H1 (cell line): ENCODE results near the gene CD52. TPM values are rescaled to one million over a fixed set of nuclear protein-coding genes. Genes with fewer than 3 reads are reported as not detected.

ENCODE experiments used
- CTCF ChIA-PET: fragments of 300-600 bp; sonication (Branson Sonifier 250); formaldehyde crosslinking; loops from one replicate; lab custom pipeline; 2021; ENCODE audit not compliant: partially characterized antibody; lab: Charles Lee
- POLR2A ChIA-PET: fragments of 300-600 bp; sonication (Branson Sonifier 250); formaldehyde crosslinking; loops from one replicate; lab custom pipeline; 2021; ENCODE audit warnings: inconsistent platforms; ENCODE audit not compliant: partially characterized antibody; lab: Charles Lee
- DNase-seq, 2 experiments: peaks; one replicate each; pipeline versions ENCODE4 v3.0.0 to v3.0.0-alpha.2; 2010 to 2022; ENCODE audit warnings: low spot score in 2 of 2, low read depth in 1 of 2, mixed read lengths in 1 of 2
- FAIRE-seq: peaks from 2 replicates; lab custom pipeline; 2011; peaks lifted over from hg19 to GRCh38; lab: Jason Lieb, UNC
- H2AFZ ChIP-seq: 2 replicates; pipeline ENCODE4 v1.8.1; 2012; ENCODE audit warnings: low read length, inconsistent platforms
- H2AK5ac ChIP-seq: 2 replicates; pipeline ENCODE4 v1.6.1; 2013; ENCODE audit warnings: low read depth, low read length
- H2BK120ac ChIP-seq: replicated peaks from 2 replicates; pipeline ENCODE3; 2013; ENCODE audit warnings: low read depth, low read length, inconsistent platforms
- H2BK12ac ChIP-seq: 2 replicates; pipeline ENCODE4 v1.6.1; 2013; ENCODE audit warnings: low read depth, low read length
- H2BK15ac ChIP-seq: 2 replicates; pipeline ENCODE4 v1.6.1; 2013; ENCODE audit warnings: low read length
- H2BK20ac ChIP-seq: 2 replicates; pipeline ENCODE4 v1.6.1; 2013; ENCODE audit warnings: low read length
- H2BK5ac ChIP-seq: 2 replicates; pipeline ENCODE4 v1.6.1; 2013; ENCODE audit warnings: low read depth, low read length
- H3K14ac ChIP-seq: 2 replicates; pipeline ENCODE4 v1.6.1; 2013; ENCODE audit warnings: inconsistent platforms; ENCODE audit not compliant: insufficient read length
- H3K18ac ChIP-seq: 2 replicates; pipeline ENCODE4 v1.6.1; 2013; ENCODE audit warnings: low read length; ENCODE audit errors: extremely low read depth
- H3K23ac ChIP-seq: 2 replicates; pipeline ENCODE4 v1.6.1; 2013; ENCODE audit warnings: inconsistent platforms; ENCODE audit not compliant: insufficient read length
- H3K23me2 ChIP-seq: 2 replicates; pipeline ENCODE4 v1.6.1; 2013; ENCODE audit warnings: low read depth, low read length
- H3K27ac ChIP-seq: 2 replicates; pipeline ENCODE4 v1.6.1; 2011; ENCODE audit warnings: low read depth, low read length, inconsistent platforms
- H3K27me3 ChIP-seq, 4 experiments: replicated peaks in 1 of 4; 1 replicate in 1 of 4; 2 replicates in 3 of 4; pipeline versions ENCODE4 v1.6.1 to v1.8.1; 2011 to 2013; ENCODE audit warnings: low read length in 3 of 4, mild to moderate bottlenecking in 3 of 4, inconsistent platforms in 2 of 4, mixed read lengths in 2 of 4, moderate library complexity in 1 of 4; ENCODE audit not compliant: control insufficient read depth in 3 of 4, insufficient read depth in 3 of 4; ENCODE audit errors: extremely low read depth in 1 of 4
- H3K36me3 ChIP-seq, 4 experiments: 2 replicates each; pipeline versions ENCODE4 v1.6.1 to v1.8.1; 2011 to 2013; ENCODE audit warnings: mild to moderate bottlenecking in 4 of 4, low read length in 3 of 4, moderate library complexity in 2 of 4, control low read depth in 1 of 4, inconsistent platforms in 1 of 4; ENCODE audit not compliant: insufficient read depth in 4 of 4, control insufficient read depth in 2 of 4
- H3K4ac ChIP-seq: replicated peaks from 2 replicates; pipeline ENCODE3; 2013; ENCODE audit warnings: low read length, low read depth, mixed read lengths, inconsistent platforms; ENCODE audit not compliant: insufficient read length
- H3K4me1 ChIP-seq, 4 experiments: replicated peaks in 1 of 4; 1 replicate in 1 of 4; 2 replicates in 3 of 4; pipeline versions ENCODE4 v1.6.1 to v1.8.1; 2011 to 2013; ENCODE audit warnings: low read length in 3 of 4, inconsistent platforms in 2 of 4, mixed read lengths in 1 of 4; ENCODE audit not compliant: insufficient read depth in 4 of 4, control insufficient read depth in 3 of 4
- H3K4me2 ChIP-seq, 2 experiments: 2 replicates each; pipeline versions ENCODE4 v1.6.1 to v1.8.1; 2011 to 2013; ENCODE audit warnings: low read depth in 2 of 2, low read length in 2 of 2, control low read depth in 1 of 2, inconsistent platforms in 1 of 2, mild to moderate bottlenecking in 1 of 2; ENCODE audit not compliant: insufficient read depth in 1 of 2
- H3K4me3 ChIP-seq, 4 experiments: fragments of 200-600, 300-600 bp in 1 of 4; sonication (generic), shearing (Covaris generic), sonication (Bioruptor Twin) in 1 of 4; 2 replicates each; pipeline versions ENCODE4 v1.5.1 to v1.8.1; 2011 to 2016; ENCODE audit warnings: low read length in 4 of 4, low read depth in 3 of 4, control low read depth in 2 of 4, inconsistent platforms in 2 of 4, mild to moderate bottlenecking in 2 of 4, mixed read lengths in 1 of 4, moderate library complexity in 1 of 4; ENCODE audit not compliant: insufficient read depth in 2 of 4; ENCODE audit errors: extremely low read depth in 1 of 4
- H3K56ac ChIP-seq: replicated peaks from 2 replicates; pipeline ENCODE3; 2013; ENCODE audit warnings: low read depth, mild to moderate bottlenecking, mixed read lengths, low read length, inconsistent platforms; ENCODE audit not compliant: insufficient read length
- H3K79me1 ChIP-seq: 2 replicates; pipeline ENCODE4 v1.6.1; 2013; ENCODE audit warnings: low read depth, low read length, control low read depth
- H3K79me2 ChIP-seq, 2 experiments: 2 replicates each; pipeline versions ENCODE4 v1.6.1 to v1.8.1; 2012 to 2013; ENCODE audit warnings: low read length in 2 of 2, mild to moderate bottlenecking in 2 of 2, inconsistent platforms in 1 of 2; ENCODE audit not compliant: insufficient read depth in 2 of 2, control insufficient read depth in 1 of 2
- H3K9ac ChIP-seq, 4 experiments: replicated peaks in 1 of 4; 1 replicate in 1 of 4; 2 replicates in 3 of 4; pipeline versions ENCODE4 v1.6.1 to v1.8.1; 2011 to 2013; ENCODE audit warnings: low read depth in 3 of 4, low read length in 3 of 4, control low read depth in 2 of 4, mild to moderate bottlenecking in 2 of 4, moderate library complexity in 2 of 4, inconsistent platforms in 1 of 4; ENCODE audit errors: extremely low read depth in 1 of 4
- H3K9me3 ChIP-seq, 2 experiments: 2 replicates each; pipeline versions ENCODE4 v1.6.1 to v1.8.1; 2012 to 2013; ENCODE audit warnings: mild to moderate bottlenecking in 2 of 2, moderate library complexity in 2 of 2, control low read depth in 1 of 2, inconsistent platforms in 1 of 2, low read depth in 1 of 2, low read length in 1 of 2, mixed read lengths in 1 of 2; ENCODE audit not compliant: insufficient read depth in 2 of 2
- H4K20me1 ChIP-seq, 2 experiments: replicated peaks in 1 of 2; 2 replicates each; pipeline versions ENCODE3 to v1.8.1; 2011 to 2013; ENCODE audit warnings: inconsistent platforms in 2 of 2, low read length in 2 of 2, mild to moderate bottlenecking in 1 of 2; ENCODE audit not compliant: insufficient read depth in 2 of 2, control insufficient read depth in 1 of 2
- H4K5ac ChIP-seq: 2 replicates; pipeline ENCODE4 v1.6.1; 2013; ENCODE audit warnings: low read length, low read depth, mixed read lengths, inconsistent platforms; ENCODE audit not compliant: insufficient read length
- H4K8ac ChIP-seq: 2 replicates; pipeline ENCODE4 v1.8.0; 2013; ENCODE audit warnings: mild to moderate bottlenecking, moderate library complexity, low read length, inconsistent platforms; ENCODE audit not compliant: insufficient read depth; ENCODE audit errors: extremely low read depth
- H4K91ac ChIP-seq: replicated peaks from 2 replicates; pipeline ENCODE3; 2013; ENCODE audit warnings: low read length, mixed read lengths, inconsistent platforms; ENCODE audit not compliant: insufficient read length
- BRCA1 ChIP-seq: IDR thresholded peaks from 2 replicates; pipeline ENCODE4 v1.6.1; 2012; ENCODE audit warnings: low read depth, low read length, improper control_type of control experiment
- CBX8 ChIP-seq: fragments of 300-800, 300-1000 bp; sonication (generic); IDR thresholded peaks from 2 replicates; pipeline ENCODE4 v1.7.1; 2016; ENCODE audit warnings: low read depth, low read length, borderline replicate concordance
- CTBP2 ChIP-seq: IDR thresholded peaks from 2 replicates; pipeline ENCODE4 v1.7.0; 2011; ENCODE audit warnings: borderline replicate concordance, mild to moderate bottlenecking, moderate library complexity, mixed read lengths, low read length; ENCODE audit not compliant: insufficient read depth, insufficient read length
- HDAC2 ChIP-seq, 2 experiments: fragments of 300-600 bp in 1 of 2; sonication (generic) in 1 of 2; IDR thresholded peaks; 2 replicates each; pipeline ENCODE4 v1.6.1; 2011 to 2012; ENCODE audit warnings: low read depth in 2 of 2, low read length in 2 of 2, mild to moderate bottlenecking in 2 of 2, moderate library complexity in 2 of 2, borderline replicate concordance in 1 of 2, inconsistent platforms in 1 of 2
- JUND ChIP-seq: IDR thresholded peaks from 2 replicates; pipeline ENCODE4 v1.6.1; 2011; ENCODE audit warnings: mild to moderate bottlenecking, improper control_type of control experiment, low read length
- NRF1 ChIP-seq: IDR thresholded peaks from 2 replicates; pipeline ENCODE4 v1.6.1; 2011; ENCODE audit warnings: mild to moderate bottlenecking, low read depth, low read length, improper control_type of control experiment
- SAP30 ChIP-seq: fragments of 300-600 bp; sonication (generic); IDR thresholded peaks from 2 replicates; pipeline ENCODE4 v1.7.1; 2012; ENCODE audit warnings: low read length, moderate library complexity, mild to moderate bottlenecking, inconsistent platforms; ENCODE audit not compliant: insufficient read depth, insufficient replicate concordance
- TBP ChIP-seq: IDR thresholded peaks from 2 replicates; pipeline ENCODE4 v1.6.1; 2011; ENCODE audit warnings: low read depth, low read length, improper control_type of control experiment
- WGBS, 2 experiments: shearing (Covaris generic) in 1 of 2; methylation state at CpG; one replicate each; pipeline versions ENCODE4 v1.1.6 to v1.1.7; 2013 to 2015; ENCODE audit warnings: low lambda C conversion rate in 2 of 2, mixed read lengths in 2 of 2, inconsistent platforms in 1 of 2, low coverage in 1 of 2, missing lambda C conversion rate in 1 of 2; ENCODE audit not compliant: insufficient replicate concordance in 2 of 2, insufficient coverage in 1 of 2, insufficient read length in 1 of 2; ENCODE audit errors: extremely low coverage in 1 of 2, missing lambda C conversion rate in 1 of 2; 5-methylcytosine and 5-hydroxymethylcytosine counted together
- polyA plus RNA-seq, 7 experiments: library from polyadenylated mRNA; depleted of rRNA in 3 of 7; stranded (reverse) in 5 of 7; unstranded in 2 of 7; fragments of >200 nt in 5 of 7; fragments of 200-250 nt in 2 of 7; gene quantifications; 1 replicate in 5 of 7; 2 replicates in 1 of 7; 4 replicates in 1 of 7; pipeline versions ENCODE4 v1.2.1 to v1.2.3, GENCODE V29; 2011 to 2013; ENCODE audit warnings: missing spikeins in 2 of 7, mixed read lengths in 2 of 7
- total RNA-seq: library from RNA; stranded (reverse); fragmentation: NEBNext Ultra II Directional; extraction: Animal tissue kit (Norgen Biotek cat#: 25700); gene quantifications from 2 replicates; pipeline ENCODE4 v1.2.1, GENCODE V29; 2021
- TF ChIP-seq, protein P1 (sequence below): IDR thresholded peaks from 2 replicates; pipeline ENCODE4 v1.6.1; 2012; ENCODE audit warnings: low read length, inconsistent platforms

The CD52 gene
- total and polyA plus RNA-seq, 2 of the 8 experiments (the other 6 are each of a cell fraction or from before 2014, with no cell fraction given) = 2.4 to 3.1 TPM

GRCh38 chr1:26295194-26296138, 22.3 kb upstream of the CD52 start:
- FAIRE-seq (no peak), DNase-seq (no peak)
- H3K18ac ChIP-seq = no peak overlapping the region
- no peak overlapping the region for H2BK120ac ChIP-seq
- H3K27me3 ChIP-seq = no peaks in the 10 kb centered on the region
- H2BK20ac ChIP-seq = no peak overlapping the region
- H2AFZ ChIP-seq = no peak overlapping the region
- H3K27ac ChIP-seq = no peak overlapping the region
- no peak overlapping the region for H3K4me2 ChIP-seq
- no peak overlapping the region for H3K4ac ChIP-seq
- no peak overlapping the region for H3K56ac ChIP-seq
- no peak overlapping the region for H2BK15ac ChIP-seq
- H3K23me2 ChIP-seq = no peaks in the 10 kb centered on the region
- ChIA-PET CTCF (interaction anchor here (0.6 to 57.0 kb wide), 6 partner anchors 2 to 566 kb away, joined by 3 to 1530 read pairs (median 3); partner anchors contain the start of genes CD52, SH3BGRL3 and UBXN11), POLR2A (interaction anchor here (0.5 to 1.1 kb wide), 3 partner anchors 26 to 158 kb away, joined by 3 read pairs; partner anchors contain the start of gene LIN28A)
- H2BK12ac ChIP-seq = no peak overlapping the region
- H4K91ac ChIP-seq = no peak overlapping the region
- no peaks in the 10 kb centered on the region for H3K79me2 ChIP-seq
- no peak overlapping the region; the same call in 1 of the 2 replicates for H2BK5ac ChIP-seq
- no peaks in the 10 kb centered on the region for H3K79me1 ChIP-seq
- no peak overlapping the region for H4K5ac ChIP-seq
- no peak overlapping the region for H3K4me3 ChIP-seq
- no peak overlapping the region for H4K8ac ChIP-seq
- H3K23ac ChIP-seq = no peak overlapping the region
- H3K9me3 ChIP-seq = no peaks in the 10 kb centered on the region
- H3K36me3 ChIP-seq = no peaks in the 10 kb centered on the region
- H3K4me1 ChIP-seq = peaks cover 0 to 11% (median 8%) of the 10 kb centered on the region in 4 experiments; a peak in 6 of 7 replicates
- H3K14ac ChIP-seq = no peak overlapping the region
- H2AK5ac ChIP-seq = no peak overlapping the region
- H3K9ac ChIP-seq = no peak overlapping the region
- 78% methylated on average over 22 of the region's 22 CpGs; no CpG with 5 or more reads in 1 of the 2 experiments for WGBS, 2 experiments
- peaks cover 0 to 3% of the 10 kb centered on the region in 2 experiments for H4K20me1 ChIP-seq
- TF ChIP-seq NRF1 (no peak), CTBP2 (no peak), TBP (no peak), HDAC2 (IDR thresholded peaks at IDR 0.05; ENCODE audit: borderline replicate concordance in 1 of 2, low read depth in 2 of 2, low read length in 2 of 2) (no peak), SAP30 (no peak), JUND (no peak), CBX8 (no peak), BRCA1 (no peak)
- TF ChIP-seq, protein P1, sequence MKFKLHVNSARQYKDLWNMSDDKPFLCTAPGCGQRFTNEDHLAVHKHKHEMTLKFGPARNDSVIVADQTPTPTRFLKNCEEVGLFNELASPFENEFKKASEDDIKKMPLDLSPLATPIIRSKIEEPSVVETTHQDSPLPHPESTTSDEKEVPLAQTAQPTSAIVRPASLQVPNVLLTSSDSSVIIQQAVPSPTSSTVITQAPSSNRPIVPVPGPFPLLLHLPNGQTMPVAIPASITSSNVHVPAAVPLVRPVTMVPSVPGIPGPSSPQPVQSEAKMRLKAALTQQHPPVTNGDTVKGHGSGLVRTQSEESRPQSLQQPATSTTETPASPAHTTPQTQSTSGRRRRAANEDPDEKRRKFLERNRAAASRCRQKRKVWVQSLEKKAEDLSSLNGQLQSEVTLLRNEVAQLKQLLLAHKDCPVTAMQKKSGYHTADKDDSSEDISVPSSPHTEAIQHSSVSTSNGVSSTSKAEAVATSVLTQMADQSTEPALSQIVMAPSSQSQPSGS = no peak
